Uterus (tissue), 4 donors: ENCODE data around the gene ELOVL1. TPM values are rescaled to one million over a fixed set of nuclear protein-coding genes. Genes with fewer than 3 reads are reported as not detected.

ENCODE experiments used
- DNase-seq, 2 donors: peaks; one replicate each; pipeline ENCODE4 v3.0.0-alpha.2; 2019 to 2020
- H3K27ac ChIP-seq, 2 donors: fragments of 200-600 bp; sonication (generic); 1 replicate in 1 of 2; 2 replicates in 1 of 2; pipeline ENCODE4 v1.5.1; 2016 to 2018
- H3K27me3 ChIP-seq, 2 donors: fragments of 200-600 bp; sonication (generic); one replicate each; pipeline ENCODE4 v1.5.1; 2018 to 2019; ENCODE audit warnings: control low read depth in 1 of 2
- H3K36me3 ChIP-seq, 2 donors: fragments of 200-600 bp; sonication (generic); one replicate each; pipeline ENCODE4 v1.5.1; 2019; ENCODE audit warnings: control low read depth in 1 of 2
- H3K4me1 ChIP-seq, 2 donors: fragments of 200-600 bp; sonication (generic); one replicate each; pipeline ENCODE4 v1.5.1; 2018 to 2019; ENCODE audit warnings: control low read depth in 1 of 2
- H3K4me3 ChIP-seq, 2 donors: fragments of 200-600 bp; sonication (generic); 1 replicate in 1 of 2; 2 replicates in 1 of 2; pipeline ENCODE4 v1.5.1; 2018 to 2019; ENCODE audit warnings: mild to moderate bottlenecking in 1 of 2
- H3K9me3 ChIP-seq, 2 donors: fragments of 200-600 bp; sonication (generic); one replicate each; pipeline ENCODE4 v1.5.1; 2019; ENCODE audit warnings: control low read depth in 1 of 2
- CTCF ChIP-seq, 4 experiments: fragments of 200-600 bp in 2 of 4; fragments of 450-650 bp in 2 of 4; sonication (generic) in 2 of 4; IDR thresholded peaks; one replicate each; pipeline ENCODE4 v1.5.1; 2016 to 2019; ENCODE audit warnings: antibody characterized with exemption in 4 of 4, mild to moderate bottlenecking in 2 of 4, moderate library complexity in 1 of 4
- POLR2A ChIP-seq, 2 donors: fragments of 450-650 bp; IDR thresholded peaks; one replicate each; pipeline ENCODE4 v1.6.1; 2016; ENCODE audit warnings: antibody characterized with exemption in 2 of 2, mild to moderate bottlenecking in 1 of 2, moderate library complexity in 1 of 2
- intact Hi-C: fragments of 100-400 bp; cut with DNase I; formaldehyde crosslinking; loops from one replicate; pipeline ENCODE4 v1.15.1; 2023; ENCODE audit warnings: low total_unique reads
- total RNA-seq, 4 donors: library from RNA; depleted of rRNA in 3 of 4; stranded (reverse); fragments of >200 nt in 3 of 4; gene quantifications; one replicate each; pipeline versions ENCODE4 v1.1.0 to v1.2.4, GENCODE V29; 2014 to 2023
- donor health status: DM: yes; HTN: yes; CAD: no.

The ELOVL1 gene
- total RNA-seq, 4 donors from 2014 or later, result 7.9 to 62.8 (median 34.9) TPM

GRCh38 chr1:43381612-43382011, 13.8 kb upstream of the ELOVL1 start:
- no peak overlapping the region for H3K4me3 ChIP-seq
- H3K36me3 ChIP-seq, result no peaks in the 10 kb centered on the region
- H3K27me3 ChIP-seq, result no peaks in the 10 kb centered on the region
- no peak for TF ChIP-seq CTCF (IDR thresholded peaks at IDR 0.05)
- TF ChIP-seq POLR2A (IDR thresholded peaks at IDR 0.05), result no peak
- intact Hi-C loops, result no loop called here
- no peaks in the 10 kb centered on the region for H3K9me3 ChIP-seq
- H3K4me1 ChIP-seq, result no peaks in the 10 kb centered on the region
- no peak overlapping the region for H3K27ac ChIP-seq
- DNase-seq, result no peak

- Histone ChIP-seq H3K9me3 (no peaks in the 10 kb centered on the region), H3K4me1 (no peaks in the 10 kb centered on the region), H3K27ac (no peak overlapping the region), H3K36me3 (no peaks in the 10 kb centered on the region), H3K27me3 (no peaks in the 10 kb centered on the region), H3K4me3 (no peak overlapping the region)
- intact Hi-C loops, result no loop called here
- TF ChIP-seq POLR2A (IDR thresholded peaks at IDR 0.05) (no peak), CTCF (IDR thresholded peaks at IDR 0.05) (no peak)
- no peak for DNase-seq
Observed at GRCh38 chr1:43379476-43379875, 11.7 kb upstream of the ELOVL1 start.

- no peak for TF ChIP-seq CTCF (IDR thresholded peaks at IDR 0.05)
- TF ChIP-seq POLR2A (IDR thresholded peaks at IDR 0.05), result no peak
- Histone ChIP-seq H3K36me3 (no peaks in the 10 kb centered on the region), H3K4me3 (no peak overlapping the region), H3K27ac (no peak overlapping the region), H3K9me3 (no peaks in the 10 kb centered on the region), H3K27me3 (no peaks in the 10 kb centered on the region), H3K4me1 (no peaks in the 10 kb centered on the region)
- DNase-seq, result no peak
- intact Hi-C loops, result no loop called here
Observed at GRCh38 chr1:43377831-43378230, 10.0 kb upstream of the ELOVL1 start.

- intact Hi-C loops, result no loop called here
- TF ChIP-seq POLR2A (IDR thresholded peaks at IDR 0.05) (no peak), CTCF (IDR thresholded peaks at IDR 0.05) (no peak)
- no peak for DNase-seq
- H3K36me3 ChIP-seq, result no peaks in the 10 kb centered on the region
- no peaks in the 10 kb centered on the region for H3K9me3 ChIP-seq
- no peaks in the 10 kb centered on the region for H3K4me1 ChIP-seq
- no peak overlapping the region for H3K27ac ChIP-seq
- H3K4me3 ChIP-seq, result no peak overlapping the region
- no peaks in the 10 kb centered on the region for H3K27me3 ChIP-seq
Observed at GRCh38 chr1:43376723-43377235, 9.0 kb upstream of the ELOVL1 start.

GRCh38 chr1:43373066-43373940, 5.5 kb upstream of the ELOVL1 start:
- Histone ChIP-seq H3K9me3 (no peaks in the 10 kb centered on the region), H3K27me3 (no peaks in the 10 kb centered on the region), H3K36me3 (no peaks in the 10 kb centered on the region), H3K4me3 (no peak overlapping the region), H3K4me1 (peaks cover 0 to 7% of the 10 kb centered on the region in 2 donors), H3K27ac (peak overlapping the region in 1 of 2 donors; percentile 33)
- intact Hi-C loops, result no loop called here
- DNase-seq, result no peak
- TF ChIP-seq CTCF (IDR thresholded peaks at IDR 0.05) (no peak), POLR2A (IDR thresholded peaks at IDR 0.05) (no peak)
